Fibroblast of villous mesenchyme (primary cell): ENCODE measurements around the gene DAB2. TPM values are rescaled to one million over a fixed set of nuclear protein-coding genes. Genes with fewer than 3 reads are reported as not detected.
"Not testable (repeated sequence)": the region's sequence is repeated elsewhere in the genome, so short reads cannot be mapped to it uniquely, and the experiment has no call there.

ENCODE experiments used
- DNase-seq: peaks from one replicate; pipeline ENCODE4 v3.0.0-alpha.2; 2010; ENCODE audit warnings: low read depth
- H3K4me3 ChIP-seq: 2 replicates; pipeline ENCODE4 v1.5.1; 2011; ENCODE audit warnings: low read depth, mild to moderate bottlenecking, low read length
- CTCF ChIP-seq: IDR thresholded peaks from 2 replicates; pipeline ENCODE4 v1.5.1; 2012; ENCODE audit warnings: low read depth, mild to moderate bottlenecking, low read length; ENCODE audit not compliant: insufficient read depth
- total RNA-seq: library from RNA; depleted of rRNA; stranded (reverse); fragments of >200 nt; gene quantifications from 2 replicates; pipeline ENCODE4 v1.2.3, GENCODE V29; 2012

The DAB2 gene
- total RNA-seq, 1 donor, result 332 TPM

GRCh38 chr5:39340506-39340905, 84.3 kb downstream of the DAB2 start:
- no peak overlapping the region for H3K4me3 ChIP-seq
- TF ChIP-seq CTCF, result no peak
- no peak for DNase-seq

- H3K4me3 ChIP-seq, result no peak overlapping the region
- no peak for DNase-seq
- no peak for TF ChIP-seq CTCF
Observed at GRCh38 chr5:39337252-39337915, 87.4 kb downstream of the DAB2 start.

GRCh38 chr5:39334296-39334695, 90.5 kb downstream of the DAB2 start:
- not testable (repeated sequence) for H3K4me3 ChIP-seq, DNase-seq

GRCh38 chr5:39333104-39333503, 91.7 kb downstream of the DAB2 start:
- no peak for TF ChIP-seq CTCF
- no peak for DNase-seq
- no peak overlapping the region for H3K4me3 ChIP-seq

- TF ChIP-seq CTCF, result no peak
- DNase-seq, result no peak
- no peak overlapping the region for H3K4me3 ChIP-seq
Observed at GRCh38 chr5:39331861-39332381, 92.9 kb downstream of the DAB2 start.

- no peak for TF ChIP-seq CTCF
- DNase-seq, result no peak
- H3K4me3 ChIP-seq, result no peak overlapping the region
Observed at GRCh38 chr5:39328731-39329130, 96.0 kb downstream of the DAB2 start.

GRCh38 chr5:39323542-39323941, 101.2 kb downstream of the DAB2 start:
- DNase-seq, result no peak
- no peak for TF ChIP-seq CTCF
- H3K4me3 ChIP-seq, result no peak overlapping the region

Other genes starting within 250 kb of the DAB2 start
- gene FYB1, start 205.4 kb downstream of the DAB2 start, total RNA-seq, result not detected in 2 replicates
- under 0.01 TPM in 1 of 2 replicates, not detected in the other for gene C9, start 60.5 kb downstream of the DAB2 start, total RNA-seq